GM12872 (cell line): ENCODE data around the gene KLHL33.

Source experiments
- CTCF ChIP-seq: IDR thresholded peaks from 3 replicates; pipeline ENCODE4 v1.5.1; 2011; ENCODE audit warnings: low read depth, mild to moderate bottlenecking, low read length, moderate library complexity; ENCODE audit not compliant: insufficient read depth

The KLHL33 gene

GRCh38 chr14:20469890-20470602 is 34.1 kb upstream of the KLHL33 start:
- no peak for TF ChIP-seq CTCF

GRCh38 chr14:20469242-20469889 is 33.4 kb upstream of the KLHL33 start, which contains the start of gene PNP:
PNP (plus strand) TSS chr14:20469406; CDS start chr14:20469525, 119 bp downstream.
- TF ChIP-seq CTCF: no peak

- no peak for TF ChIP-seq CTCF
Observed at GRCh38 chr14:20468764-20469241, 32.8 kb upstream of the KLHL33 start.

- no peak for TF ChIP-seq CTCF
Observed at GRCh38 chr14:20461225-20462141, 25.5 kb upstream of the KLHL33 start, which contains the start of gene PIP4P1. PIP4P1 (minus strand) TSS chr14:20461434; CDS start chr14:20461325, 109 bp downstream.

DNA sequence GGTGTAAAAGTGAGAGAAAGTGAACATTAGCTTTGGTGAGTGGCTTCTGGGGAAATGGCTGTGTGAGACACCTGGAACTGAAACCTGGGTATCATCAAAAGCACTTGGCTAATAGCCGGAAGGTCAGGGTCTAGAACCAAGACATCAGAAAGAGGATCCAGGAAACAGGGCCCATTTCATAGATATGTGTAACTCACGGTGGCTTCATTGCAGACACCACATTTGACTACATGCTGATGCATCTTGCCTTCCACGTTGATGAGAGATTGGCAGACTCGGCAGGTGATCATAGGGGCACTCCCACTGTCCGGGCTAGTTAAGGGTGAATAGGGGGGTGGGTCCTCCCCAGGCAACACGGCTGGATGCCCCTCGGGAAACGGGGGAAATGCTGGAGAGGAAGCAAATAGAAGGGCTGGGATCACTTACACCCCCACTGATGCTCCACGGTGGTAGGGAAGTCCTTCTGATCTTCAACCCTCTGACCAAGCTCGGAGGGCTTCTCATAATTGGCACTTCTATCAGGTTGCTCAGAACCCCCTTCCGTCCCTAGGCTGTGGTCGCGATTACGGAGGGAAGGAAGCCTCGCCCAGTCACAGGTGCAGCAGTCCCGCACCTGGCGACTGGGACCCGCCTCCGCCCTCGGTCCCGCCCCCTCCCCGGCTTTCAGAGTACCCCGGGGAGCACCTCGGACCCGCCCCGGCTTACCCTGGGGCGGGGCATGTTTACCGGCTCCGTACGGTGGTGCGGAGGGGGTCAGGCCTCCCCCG is 24.7 kb upstream of the KLHL33 start:
- no peak for TF ChIP-seq CTCF

GRCh38 chr14:20458031-20458789 is 22.2 kb upstream of the KLHL33 start:
- TF ChIP-seq CTCF: no peak
